IPS DF 19.7 (cell line): ENCODE measurements around the gene MCTP2.

Experiments used
- DNase-seq: peaks from one replicate; pipeline ENCODE4 v3.0.0-alpha.2; 2013; ENCODE audit warnings: low read depth, low spot score

The MCTP2 gene

DNA sequence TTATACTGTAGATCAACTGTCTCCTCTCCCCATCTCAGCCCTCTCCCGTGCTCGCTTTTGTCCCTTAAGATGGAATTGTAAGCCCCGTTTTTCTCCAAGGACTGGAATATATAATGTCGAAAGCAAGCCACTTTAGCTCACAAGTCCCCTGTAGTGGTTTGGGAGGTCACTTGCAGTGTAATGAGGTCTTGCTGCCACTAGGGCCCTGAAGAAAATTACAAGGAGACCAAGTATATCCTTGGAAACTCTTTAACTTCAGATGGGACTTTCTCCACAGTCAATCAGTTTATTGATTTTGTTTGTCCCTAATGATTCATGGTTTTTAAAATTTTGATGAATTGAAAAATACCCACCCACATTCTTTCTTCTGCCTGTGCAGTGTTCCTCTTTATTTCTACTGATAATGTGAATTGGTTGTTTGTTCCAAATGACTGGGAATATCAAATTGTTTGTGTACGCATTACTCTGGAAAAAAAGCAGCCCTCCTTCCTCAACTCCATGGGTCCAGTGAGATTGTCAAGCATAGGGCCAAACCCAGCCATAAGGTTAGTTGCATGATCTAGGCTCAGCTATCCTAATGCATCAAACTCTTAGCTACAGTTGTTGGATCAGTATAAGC, 294.8 kb downstream of the MCTP2 start:
- peak; percentile 28 for DNase-seq

DNA sequence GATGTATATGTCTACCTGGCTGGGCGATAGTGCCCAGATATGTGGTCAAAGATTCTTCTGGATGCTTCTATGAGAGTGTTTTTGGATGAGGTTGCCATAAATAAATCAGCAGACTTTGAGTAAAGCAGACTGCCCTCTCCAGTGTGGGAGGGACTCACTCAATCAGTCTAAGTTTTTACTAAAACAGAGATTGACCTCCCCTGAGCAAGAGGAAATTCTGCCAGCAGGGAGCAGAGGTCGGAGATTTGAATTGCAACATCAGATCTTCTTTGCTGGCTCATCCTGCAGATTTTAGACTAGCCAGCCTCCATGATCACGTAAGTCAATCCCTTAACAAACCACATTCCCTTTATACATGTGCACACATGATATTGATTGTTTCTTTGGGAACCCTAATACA, 300.9 kb downstream of the MCTP2 start:
- no peak for DNase-seq
